ENCODE measurements around the gene FGFRL1.
"Not testable (repeated sequence)": the region's sequence is repeated elsewhere in the genome, so short reads cannot be mapped to it uniquely, and the experiment has no call there.

Gene FGFRL1

GRCh38 chr4:1040344-1041146, 29.1 kb downstream of the FGFRL1 start:
- DNase-seq (ENCODE audit: low spot score): no peak

GRCh38 chr4:1041147-1041935, 29.9 kb downstream of the FGFRL1 start:
- no peak for DNase-seq (ENCODE audit: low spot score)

- DNase-seq (ENCODE audit: low spot score): no peak
Observed at GRCh38 chr4:1041936-1042330, 30.5 kb downstream of the FGFRL1 start.

GRCh38 chr4:1042352-1043055, 31.1 kb downstream of the FGFRL1 start:
- DNase-seq (ENCODE audit: low spot score): no peak

- no peak for DNase-seq (ENCODE audit: low spot score)
Observed at GRCh38 chr4:1043162-1043561, 31.7 kb downstream of the FGFRL1 start.

- peak; percentile 82 for DNase-seq (ENCODE audit: low spot score)
Observed at GRCh38 chr4:1043651-1044468, 32.4 kb downstream of the FGFRL1 start.

- no peak for DNase-seq (ENCODE audit: low spot score)
Observed at GRCh38 chr4:1044469-1045192, 33.2 kb downstream of the FGFRL1 start.

GRCh38 chr4:1045193-1045594, 33.8 kb downstream of the FGFRL1 start:
- no peak for DNase-seq (ENCODE audit: low spot score)

GRCh38 chr4:1045595-1046201, 34.3 kb downstream of the FGFRL1 start:
- DNase-seq (ENCODE audit: low spot score): no peak

- not testable (repeated sequence) for DNase-seq (ENCODE audit: low spot score)
Observed at GRCh38 chr4:1046581-1047011, 35.2 kb downstream of the FGFRL1 start.

GRCh38 chr4:1047106-1047975, 35.9 kb downstream of the FGFRL1 start:
- no peak for DNase-seq (ENCODE audit: low spot score)

GRCh38 chr4:1047976-1048772, 36.7 kb downstream of the FGFRL1 start:
- DNase-seq (ENCODE audit: low spot score): no peak

- no peak for DNase-seq (ENCODE audit: low spot score)
Observed at GRCh38 chr4:1048773-1049590, 37.6 kb downstream of the FGFRL1 start.

GRCh38 chr4:1049591-1049905, 38.1 kb downstream of the FGFRL1 start:
- no peak for DNase-seq (ENCODE audit: low spot score)

GRCh38 chr4:1050486-1051213, 39.2 kb downstream of the FGFRL1 start:
- DNase-seq (ENCODE audit: low spot score): peak; percentile 77

GRCh38 chr4:1051472-1051871, 40.0 kb downstream of the FGFRL1 start:
- no peak for DNase-seq (ENCODE audit: low spot score)

GRCh38 chr4:1052231-1052671, 40.8 kb downstream of the FGFRL1 start:
- no peak for DNase-seq (ENCODE audit: low spot score)
